HG02870 (cell line): ENCODE data around the gene AKAP8L.
"Not testable (repeated sequence)": the region's sequence is repeated elsewhere in the genome, so short reads cannot be mapped to it uniquely, and the experiment has no call there.

ENCODE experiments used
- ATAC-seq: cut with Tn5 transposase; IDR thresholded peaks from one replicate; pipeline ENCODE4 v1.9.1; 2021; ENCODE audit warnings: mild to moderate bottlenecking, moderate library complexity; ENCODE audit not compliant: unreplicated experiment

Gene AKAP8L

DNA sequence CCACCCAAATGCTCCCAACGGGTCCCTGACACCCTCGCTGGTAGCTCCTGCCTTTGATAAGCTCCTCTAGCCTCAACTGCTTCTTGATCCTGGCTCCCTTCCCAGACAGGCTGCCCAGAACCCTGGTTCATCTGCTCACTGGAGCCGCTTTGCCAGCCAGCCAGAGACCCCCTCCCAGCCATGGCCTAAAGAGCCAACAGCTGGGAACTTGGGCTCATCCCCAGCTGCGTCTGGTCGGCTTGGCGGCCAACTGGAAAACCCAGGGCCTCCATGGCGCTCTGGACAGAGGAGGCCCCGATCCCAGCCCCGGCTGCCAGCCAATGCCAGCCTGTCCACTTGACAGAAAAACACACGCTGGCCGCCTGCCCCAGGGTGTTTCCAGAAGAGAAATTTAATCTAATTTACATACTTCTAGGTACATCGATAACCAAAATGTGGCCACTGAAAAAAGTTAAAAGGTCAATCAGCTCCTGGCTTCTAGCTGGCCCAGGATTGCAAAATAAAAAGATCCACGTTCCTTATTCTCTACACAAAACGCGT, 3.0 kb upstream of the AKAP8L start:
- no peak for ATAC-seq

DNA sequence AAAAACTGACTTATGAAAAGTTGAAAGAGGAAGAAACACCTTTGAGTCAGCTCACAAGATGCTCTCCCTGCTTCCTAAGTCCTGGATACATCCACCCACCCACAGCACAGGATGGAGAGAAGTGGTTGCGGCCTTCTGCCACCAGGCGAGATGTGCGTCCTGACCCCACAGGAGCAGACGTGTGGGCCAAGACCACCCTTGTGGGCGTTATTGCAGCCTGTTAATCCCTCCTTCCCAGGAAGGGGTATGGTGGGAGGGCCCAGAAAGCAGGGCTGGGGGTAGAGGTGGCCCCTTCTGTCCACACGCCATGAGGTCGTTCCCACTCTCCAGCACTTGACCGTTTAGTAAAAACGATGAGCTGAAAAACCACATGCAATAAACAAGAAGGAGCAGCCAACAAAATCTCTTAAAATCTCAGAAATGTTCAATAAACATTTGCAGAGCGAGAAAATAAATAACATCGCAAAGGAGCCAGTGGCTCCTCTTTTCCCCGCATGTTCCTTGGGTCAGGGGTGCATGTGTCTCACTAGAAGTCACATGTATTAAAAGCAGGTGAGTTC, 2.4 kb upstream of the AKAP8L start:
- no peak for ATAC-seq

DNA sequence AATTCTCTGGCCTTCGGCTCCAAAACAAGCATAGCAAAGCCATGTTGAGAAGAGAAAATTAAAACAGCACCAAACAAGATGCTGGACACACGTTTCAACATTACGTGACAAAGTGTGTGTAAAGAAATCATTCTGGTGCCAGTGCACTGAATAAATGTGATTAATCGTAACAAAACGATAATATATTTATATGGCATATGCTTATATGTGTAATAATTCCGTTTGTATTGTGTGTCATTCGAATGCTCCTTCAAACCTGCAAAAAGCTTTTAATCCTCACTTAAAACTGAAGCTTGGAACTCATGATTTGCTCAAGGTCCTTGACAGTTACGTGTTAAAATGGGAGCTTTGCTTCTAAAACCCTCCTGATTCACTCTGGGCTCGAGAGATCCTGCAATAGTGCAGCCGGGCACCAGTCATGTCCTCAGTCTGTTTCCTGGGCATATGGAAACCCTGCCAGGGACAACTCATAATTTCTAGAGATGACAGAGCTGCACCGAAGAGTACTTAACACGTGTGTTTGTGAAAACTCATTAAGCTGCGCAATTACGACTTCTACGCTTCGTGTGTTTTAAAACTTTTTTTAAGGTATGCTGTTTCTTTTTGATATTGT, 731 bp upstream of the AKAP8L start:
- no peak for ATAC-seq

DNA sequence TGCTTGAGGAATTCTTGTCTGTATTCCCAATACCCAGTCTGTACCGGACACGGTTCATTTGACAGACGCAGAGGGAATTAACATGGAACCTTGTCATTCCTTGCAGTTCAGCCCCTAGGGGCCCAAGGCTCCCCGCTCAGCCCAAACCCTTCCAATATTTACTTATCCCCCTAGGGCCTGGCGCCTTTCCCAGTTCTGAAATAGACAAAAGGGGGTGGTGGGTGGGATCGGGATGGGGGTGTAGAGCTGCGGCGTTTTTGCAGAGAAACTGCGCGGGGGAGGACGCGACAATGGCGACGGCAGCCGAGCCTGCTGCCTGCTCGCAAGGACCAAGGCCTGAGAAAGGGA, 583 bp downstream of the AKAP8L start:
- ATAC-seq, result no peak

DNA sequence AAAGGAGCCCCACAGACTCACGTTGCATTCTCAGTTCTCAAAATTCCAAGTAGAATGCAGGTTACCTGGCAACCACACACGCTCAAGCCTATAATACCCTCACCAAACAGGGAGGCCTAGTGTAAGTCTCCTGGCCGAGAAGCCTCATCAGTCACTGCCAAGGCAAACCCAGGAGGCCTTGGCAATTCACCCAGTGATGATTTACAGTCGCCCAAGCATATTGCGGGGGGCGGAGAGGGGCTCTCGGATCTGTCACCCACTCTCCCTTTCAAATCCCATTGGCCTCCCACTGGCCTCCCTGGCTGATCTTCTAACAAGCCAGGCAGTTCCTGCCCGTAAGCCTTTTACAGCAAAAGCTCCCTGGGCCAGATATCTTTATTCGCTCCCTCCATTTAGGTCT, 1.1 kb downstream of the AKAP8L start:
- no peak for ATAC-seq

DNA sequence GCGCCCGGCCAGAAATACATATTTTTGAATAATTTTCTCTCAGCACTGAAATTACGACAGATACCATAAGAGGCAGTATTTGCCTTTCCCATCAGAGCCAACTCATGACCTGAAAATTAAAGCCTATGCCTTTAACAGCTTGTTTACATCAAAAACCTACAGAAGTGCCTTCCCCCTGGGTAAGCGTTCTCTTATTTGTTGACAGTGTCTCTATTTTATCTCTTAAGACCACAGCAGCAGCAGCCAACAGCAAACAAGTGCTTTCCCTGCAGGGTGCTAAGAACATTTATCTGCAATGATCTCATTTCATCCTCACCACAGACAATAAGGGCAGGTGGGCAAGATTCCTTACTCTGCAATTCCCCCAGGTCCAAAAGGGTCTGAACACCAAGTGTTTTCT, 6.0 kb downstream of the AKAP8L start:
- no peak for ATAC-seq

DNA sequence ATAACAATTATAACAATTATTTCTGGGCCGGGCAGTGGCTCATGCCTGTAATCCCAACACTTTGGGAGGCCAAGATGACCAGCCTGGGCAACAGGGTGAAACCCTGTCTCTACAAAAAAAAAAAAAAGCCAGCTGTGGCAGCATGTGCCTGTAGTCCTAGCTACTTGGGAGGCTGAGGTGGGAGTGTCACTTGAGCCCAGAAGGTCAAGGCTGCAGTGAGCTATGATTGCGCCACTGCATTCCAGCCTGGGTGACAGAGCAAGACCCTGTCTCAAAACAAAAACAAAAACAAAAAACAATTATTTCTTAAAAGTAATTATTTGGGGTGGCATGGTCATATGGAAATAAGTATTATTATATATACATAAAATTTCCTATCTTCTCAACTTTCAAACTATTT, 7.4 kb downstream of the AKAP8L start:
- ATAC-seq, result not testable (repeated sequence)

DNA sequence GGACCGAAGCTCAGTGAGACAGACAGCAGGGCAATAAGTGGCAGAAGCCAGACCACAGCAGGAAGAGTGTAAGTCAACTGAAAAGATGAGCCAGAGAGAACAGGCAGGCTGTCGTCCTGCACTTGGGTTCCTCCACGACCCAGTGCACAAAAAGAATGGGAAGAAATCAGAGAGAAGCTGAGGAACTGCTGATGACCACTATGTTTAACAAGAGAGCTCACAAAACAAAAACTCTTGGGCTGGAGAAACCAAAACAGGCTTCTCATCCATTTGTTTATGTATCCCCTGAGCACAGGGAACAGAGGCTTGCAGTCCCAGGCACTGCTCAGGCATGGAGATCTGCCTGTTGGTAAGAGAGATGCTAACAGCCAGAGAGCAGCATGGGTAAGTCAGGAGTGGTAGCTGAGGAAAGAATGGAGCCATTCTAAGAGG, 14.0 kb downstream of the AKAP8L start:
- no peak for ATAC-seq

DNA sequence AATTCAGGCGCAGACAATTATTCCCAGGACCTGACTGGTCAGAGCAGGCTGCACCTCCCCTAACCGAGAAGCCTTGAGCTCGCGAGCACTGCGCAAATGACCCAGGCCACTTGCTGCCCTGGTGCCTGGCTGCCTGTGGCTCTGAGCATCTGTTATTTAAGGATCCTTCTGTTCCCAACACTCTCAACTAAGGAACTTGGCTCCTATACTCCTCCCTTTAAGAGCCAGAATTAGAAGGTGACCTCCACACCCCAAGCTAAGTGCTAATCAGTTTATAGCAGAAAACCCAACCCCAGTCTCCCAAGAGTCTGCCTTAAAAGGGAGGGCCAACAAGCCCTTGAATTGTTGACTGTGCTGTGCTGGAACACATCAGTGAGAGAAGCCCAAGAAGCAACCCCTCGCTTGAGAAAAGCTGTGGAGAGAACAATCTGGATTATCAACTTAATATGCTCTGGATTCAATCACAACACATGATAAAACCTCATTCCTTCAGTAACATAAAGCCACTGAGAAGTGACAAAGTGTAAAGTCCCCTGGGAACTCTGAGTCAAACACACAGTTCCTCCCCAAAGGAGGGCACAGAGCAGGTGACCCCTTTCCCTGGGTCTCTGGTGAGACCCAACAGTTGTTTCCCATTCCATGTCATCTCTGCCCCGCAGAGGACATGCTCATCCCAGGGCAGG, 14.6 kb downstream of the AKAP8L start:
- ATAC-seq, result no peak

DNA sequence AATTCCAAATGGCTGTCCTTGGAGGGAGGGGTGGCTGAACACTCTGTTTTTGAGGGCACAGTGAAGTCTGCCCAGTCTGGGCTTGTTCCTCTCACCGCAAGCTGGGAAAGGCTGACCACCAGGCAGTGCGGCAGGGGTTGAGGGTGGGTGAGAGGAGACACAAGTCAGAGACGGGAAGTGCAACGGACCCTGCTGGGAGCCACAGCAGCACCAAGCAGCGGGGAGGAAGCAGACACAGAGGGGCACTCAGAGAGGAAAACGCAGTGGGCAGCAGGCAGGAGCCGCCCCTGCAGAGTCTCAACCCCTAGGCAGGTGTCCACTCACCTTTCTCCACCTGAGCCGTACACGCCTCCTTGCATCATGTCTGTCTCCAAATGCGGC, 15.6 kb downstream of the AKAP8L start:
- ATAC-seq, result no peak

DNA sequence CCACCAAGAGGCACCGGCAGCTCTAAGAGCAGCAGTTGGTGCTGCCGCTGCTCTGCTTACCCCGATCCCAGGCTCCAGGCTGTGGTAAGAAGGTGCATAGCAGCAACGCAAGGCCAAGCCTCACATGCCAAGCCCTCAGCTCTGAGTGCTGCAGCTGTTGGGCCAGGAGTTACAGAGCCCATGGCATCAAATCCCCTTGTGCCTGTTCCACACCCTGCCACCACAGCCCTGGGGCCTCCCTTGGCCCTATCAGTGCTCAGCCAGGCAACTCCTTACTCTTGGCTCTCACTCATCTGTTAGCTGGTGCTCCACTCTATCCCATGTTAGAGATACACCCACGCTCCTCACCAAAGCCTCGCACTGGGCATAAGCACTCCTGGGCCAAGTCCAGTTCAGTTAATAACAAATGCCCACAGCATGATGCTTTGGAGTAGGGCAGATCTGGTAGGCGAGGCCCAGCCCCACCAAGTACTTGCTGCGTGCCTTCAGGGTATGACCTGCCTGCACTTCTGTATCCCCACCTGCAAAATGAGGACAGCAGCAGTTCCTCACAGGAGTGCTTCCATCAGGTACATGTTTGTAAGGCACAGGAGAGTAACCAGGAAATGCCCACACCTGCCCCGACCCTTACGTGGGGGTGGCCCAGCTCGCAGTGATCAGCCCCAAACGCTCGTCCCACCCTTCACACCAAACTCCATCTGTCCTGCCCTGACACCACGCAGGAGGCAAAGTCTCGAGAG, 16.2 kb downstream of the AKAP8L start:
- ATAC-seq, result no peak

DNA sequence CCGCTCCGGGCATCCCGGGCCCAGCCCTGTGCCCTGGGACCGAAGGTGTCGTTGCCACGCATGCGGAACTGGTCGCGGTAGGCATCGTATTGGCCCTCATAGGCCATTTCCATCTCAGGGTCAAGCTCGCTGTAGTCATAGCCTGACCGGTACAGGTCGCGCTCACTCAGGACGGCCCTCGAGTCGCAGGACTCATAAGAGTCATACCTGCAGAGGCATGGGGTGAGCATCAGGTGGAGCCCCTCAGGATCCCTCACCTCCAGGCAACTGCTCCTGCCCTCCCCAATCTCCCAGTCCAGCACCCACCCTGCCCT, 17.4 kb downstream of the AKAP8L start:
- ATAC-seq, result no peak

DNA sequence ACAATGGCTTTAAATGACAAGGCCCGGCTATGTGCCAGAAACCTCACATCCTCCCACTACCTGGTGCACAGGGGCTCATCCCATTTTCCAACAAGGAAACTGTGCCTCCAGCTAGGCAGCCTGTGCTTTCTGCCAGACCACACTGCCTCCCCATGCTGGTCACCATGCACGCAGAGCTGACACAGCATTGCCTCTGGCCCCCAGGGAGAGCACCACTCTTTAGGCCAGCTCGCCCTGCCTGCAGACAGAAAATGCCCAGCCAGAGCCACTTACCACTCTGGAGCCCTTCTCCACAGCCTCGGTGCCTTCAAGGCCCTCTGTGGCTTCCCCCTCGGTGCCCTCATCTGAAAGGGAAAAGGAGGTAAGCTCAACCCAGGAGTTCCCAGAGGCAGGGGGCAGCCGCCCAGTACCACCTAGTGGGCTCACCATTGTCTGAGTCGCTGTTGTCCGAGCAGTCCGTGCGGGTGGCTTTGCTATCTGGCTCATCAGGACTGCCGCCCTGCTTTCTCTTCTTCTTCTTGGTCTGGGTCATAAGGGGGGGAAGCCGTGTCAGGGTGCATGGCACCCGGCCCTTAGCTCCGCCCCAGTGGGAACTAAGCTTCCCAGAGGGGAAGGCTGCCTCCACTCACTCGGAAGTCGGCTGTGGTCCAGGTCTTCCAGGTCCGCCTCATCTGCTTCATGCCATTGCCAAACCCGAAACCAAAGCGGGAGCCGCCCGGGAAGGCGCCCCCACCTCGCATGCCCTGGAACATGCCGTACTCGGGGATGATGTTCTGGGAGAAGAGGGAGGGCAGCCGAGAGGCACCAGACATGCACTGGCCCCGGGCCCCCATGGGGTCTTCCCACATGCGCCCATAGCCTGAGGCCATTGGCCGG, 18.0 kb downstream of the AKAP8L start:
- ATAC-seq, result no peak

DNA sequence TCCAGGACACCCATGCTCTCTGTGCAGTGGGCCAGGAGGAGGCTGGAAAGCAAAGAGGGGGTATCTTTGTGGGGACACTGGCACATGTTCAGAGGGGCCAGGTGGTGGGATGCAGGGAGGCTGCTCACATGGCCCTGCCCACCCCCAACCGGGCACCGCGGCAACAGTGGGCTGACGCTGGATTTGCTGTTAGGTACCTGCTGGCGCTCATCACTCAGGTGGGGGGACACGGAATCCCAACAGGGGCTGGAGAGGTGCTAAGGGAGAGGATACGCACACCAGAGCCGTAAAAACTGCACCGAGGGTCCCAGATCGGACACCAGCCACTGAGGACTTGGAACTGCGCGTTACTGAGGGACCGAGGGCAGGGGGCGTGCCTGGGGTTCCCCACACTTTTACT, 19.2 kb downstream of the AKAP8L start:
- no peak for ATAC-seq

DNA sequence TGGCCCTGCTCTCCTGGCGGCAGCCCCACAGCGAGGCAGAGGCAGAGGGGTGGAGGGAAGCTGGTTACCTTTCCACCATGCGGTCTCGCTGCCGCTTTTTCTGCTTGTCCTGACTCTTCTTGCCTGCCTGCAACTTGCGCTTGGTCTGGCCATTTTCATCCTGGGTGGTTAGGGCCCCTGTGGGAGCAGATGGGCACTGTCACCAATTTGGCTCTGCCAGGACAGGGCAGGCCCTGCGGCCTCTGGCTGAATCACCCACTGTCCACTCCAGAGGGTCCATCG, 19.6 kb downstream of the AKAP8L start:
- ATAC-seq, result no peak

DNA sequence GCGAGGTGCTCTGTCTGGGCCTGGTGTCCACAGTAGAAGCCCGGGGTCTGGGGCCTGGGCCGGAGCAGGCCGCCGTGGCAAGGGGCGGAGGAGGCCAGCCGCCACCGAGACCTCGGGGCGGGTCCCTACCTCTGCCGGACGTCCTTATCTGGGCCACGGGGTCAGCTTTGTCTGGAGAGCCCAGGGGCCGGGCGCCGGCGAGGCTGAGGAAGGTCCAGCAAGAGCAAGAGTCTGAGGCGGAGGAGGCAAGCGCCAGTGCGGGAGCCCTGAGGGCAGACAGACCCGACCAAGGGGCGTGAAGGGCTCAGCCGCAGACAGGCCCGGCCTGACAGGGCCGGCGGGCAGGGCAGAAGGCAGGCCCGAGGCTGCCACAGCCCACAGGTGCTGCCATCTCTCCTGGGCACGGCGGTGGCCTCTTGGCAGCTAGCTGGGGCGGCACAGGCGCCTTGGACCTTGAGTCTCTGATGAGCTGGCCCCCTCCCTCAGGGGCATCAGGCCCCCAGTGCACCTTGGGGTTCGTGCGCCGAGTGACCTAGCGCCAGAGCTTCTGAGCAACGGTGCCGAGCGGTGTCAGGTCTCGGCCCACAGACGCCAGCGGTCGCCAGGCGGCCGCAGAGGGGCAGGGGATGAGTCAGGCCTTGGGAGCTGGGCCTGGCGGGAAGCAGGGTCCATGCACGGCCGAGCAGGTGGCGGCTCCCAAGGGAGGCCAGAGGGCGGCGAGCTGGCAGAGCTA, 20.1 kb downstream of the AKAP8L start:
- no peak for ATAC-seq

DNA sequence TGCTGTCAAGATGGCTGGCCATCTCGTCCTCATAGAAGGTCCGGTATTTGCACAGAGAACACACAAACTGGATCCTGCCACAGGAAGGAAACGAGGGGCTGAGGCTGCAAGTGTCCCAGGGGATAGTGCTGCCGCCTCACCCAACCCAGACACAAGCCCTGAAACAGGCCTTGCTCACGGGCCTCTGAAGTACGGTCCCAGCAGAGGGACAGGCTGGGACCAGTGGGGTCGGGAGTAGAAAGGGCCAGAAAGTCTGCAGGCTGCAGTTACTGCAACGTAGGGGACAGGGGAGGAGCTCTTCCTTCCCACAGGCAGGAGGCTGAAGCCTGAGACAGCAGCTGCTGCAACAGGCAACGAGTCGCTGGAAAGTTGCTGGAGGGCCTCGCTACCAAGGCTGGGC, 21.0 kb downstream of the AKAP8L start:
- no peak for ATAC-seq

DNA sequence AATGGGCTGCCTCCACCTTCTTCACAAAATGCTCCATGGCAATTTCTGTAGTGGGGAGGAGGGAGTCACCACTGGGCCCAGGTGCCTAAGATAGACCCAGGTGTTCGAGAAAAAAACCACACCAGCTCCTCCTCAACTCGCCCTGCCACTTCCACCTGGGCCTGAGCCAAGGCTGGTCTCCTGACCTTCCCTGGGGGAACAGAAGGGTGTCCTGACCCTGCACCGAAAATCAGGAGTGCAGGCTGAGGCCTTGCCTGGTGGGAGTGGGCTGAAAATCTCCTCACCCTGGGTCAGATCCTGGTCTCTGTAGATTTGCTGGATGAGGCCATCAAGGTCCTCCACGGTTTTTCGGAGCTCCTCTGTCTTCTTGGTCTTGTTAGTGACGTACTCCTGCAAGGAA, 21.6 kb downstream of the AKAP8L start:
- no peak for ATAC-seq

DNA sequence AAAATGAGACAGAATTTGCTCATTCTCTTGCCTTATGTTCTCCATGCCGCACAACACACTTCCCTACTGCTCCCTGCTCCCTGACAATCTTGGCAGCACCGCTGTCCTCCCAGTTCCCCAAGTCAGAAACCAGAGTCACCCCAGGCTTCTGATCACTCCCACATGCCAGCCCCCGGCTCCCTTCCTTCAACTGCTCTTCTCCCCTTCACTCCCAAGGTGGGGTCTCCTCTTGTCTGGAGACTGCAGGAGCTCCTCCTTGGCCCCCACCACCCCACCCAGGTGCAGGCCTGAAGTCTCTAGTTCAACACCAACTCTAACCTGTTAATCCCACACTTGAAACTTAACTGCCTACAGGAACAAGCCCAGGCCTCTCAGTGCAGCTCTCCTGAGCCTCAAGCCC, 22.4 kb downstream of the AKAP8L start:
- ATAC-seq, result no peak

DNA sequence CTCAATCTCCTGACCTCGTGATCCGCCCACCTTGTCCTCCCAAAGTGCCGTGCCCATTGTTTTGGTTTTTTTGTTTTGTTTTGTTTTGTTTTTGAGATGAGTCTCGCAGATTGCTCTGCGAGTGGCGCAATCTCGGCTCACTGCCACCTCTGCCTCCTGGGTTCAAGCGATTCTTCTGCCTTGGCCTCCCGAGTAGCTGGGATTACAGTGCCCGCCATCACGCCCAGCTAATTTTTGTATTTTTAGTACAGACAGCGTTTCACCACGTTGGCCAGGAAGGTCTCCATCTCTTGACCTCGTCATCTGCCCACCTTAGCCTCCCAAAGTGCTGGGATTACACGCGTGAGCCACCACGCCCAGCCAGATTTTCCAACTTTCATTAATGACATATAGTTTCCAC, 23.5 kb downstream of the AKAP8L start:
- ATAC-seq, result not testable (repeated sequence)

DNA sequence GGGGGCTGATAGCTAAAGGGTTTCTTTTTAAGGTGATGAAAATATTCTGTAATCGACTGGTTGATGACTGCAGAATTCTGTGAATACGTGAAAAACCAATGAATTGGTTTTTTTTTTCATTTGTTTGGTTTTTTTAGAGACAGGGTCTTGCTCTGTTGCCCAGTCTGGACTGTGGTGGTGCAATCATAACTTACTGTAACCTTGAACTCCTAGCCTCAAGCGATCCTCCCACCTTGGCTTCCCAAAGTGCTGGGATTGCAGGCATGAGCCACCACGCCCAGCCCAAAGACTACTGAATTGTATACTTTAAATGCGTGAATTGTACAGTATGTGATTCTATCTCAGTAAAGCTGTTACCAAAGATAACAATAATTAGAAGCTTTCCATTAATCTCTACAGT, 24.4 kb downstream of the AKAP8L start:
- no peak for ATAC-seq
